CD14-positive monocyte (primary cell): ENCODE measurements around the gene DENND1A. TPM values are rescaled to one million over a fixed set of nuclear protein-coding genes. Genes with fewer than 3 reads are reported as not detected.

Experiments
- DNase-seq, 3 donors: peaks; one replicate each; pipeline ENCODE4 v3.0.0-alpha.2; 2011 to 2022
- H2AFZ ChIP-seq: 2 replicates; pipeline ENCODE4 v1.6.0; 2012; ENCODE audit warnings: mild to moderate bottlenecking, low read depth, low read length, inconsistent platforms; ENCODE audit not compliant: insufficient read depth, poor library complexity, severe bottlenecking
- H3K27ac ChIP-seq, 2 donors: 1 replicate in 1 of 2; 2 replicates in 1 of 2; pipeline ENCODE4 v1.5.1; 2012 to 2013; ENCODE audit warnings: low read length in 2 of 2, control low read depth in 1 of 2, inconsistent platforms in 1 of 2, low read depth in 1 of 2, mild to moderate bottlenecking in 1 of 2
- H3K27me3 ChIP-seq, 2 donors: one replicate each; pipeline versions ENCODE4 v1.6.0 to v1.6.1; 2011 to 2013; ENCODE audit warnings: low read length in 2 of 2; ENCODE audit not compliant: control insufficient read depth in 2 of 2, insufficient read depth in 2 of 2
- H3K36me3 ChIP-seq, 2 donors: replicated peaks in 1 of 2; 1 replicate in 1 of 2; 2 replicates in 1 of 2; pipeline versions ENCODE4 v1.5.1 to v1.6.1; 2012 to 2013; ENCODE audit warnings: low read length in 2 of 2, control low read depth in 1 of 2, inconsistent platforms in 1 of 2, mild to moderate bottlenecking in 1 of 2; ENCODE audit not compliant: insufficient read depth in 2 of 2, control insufficient read depth in 1 of 2
- H3K4me1 ChIP-seq, 2 donors: 1 replicate in 1 of 2; 2 replicates in 1 of 2; pipeline versions ENCODE4 v1.5.1 to v1.6.1; 2012 to 2013; ENCODE audit warnings: low read length in 2 of 2, control low read depth in 1 of 2, inconsistent platforms in 1 of 2, mild to moderate bottlenecking in 1 of 2, moderate library complexity in 1 of 2; ENCODE audit not compliant: insufficient read depth in 2 of 2, control insufficient read depth in 1 of 2
- H3K4me2 ChIP-seq: replicated peaks from 2 replicates; pipeline ENCODE3; 2012; ENCODE audit warnings: low read length, moderate library complexity, mild to moderate bottlenecking; ENCODE audit not compliant: poor library complexity, severe bottlenecking; ENCODE audit errors: extremely low read depth
- H3K4me3 ChIP-seq, 3 experiments: fragments of 200-600 bp in 1 of 3; sonication (generic) in 1 of 3; replicated peaks in 1 of 3; 1 replicate in 2 of 3; 2 replicates in 1 of 3; pipeline ENCODE4 v1.5.1; 2011 to 2013; ENCODE audit warnings: low read length in 3 of 3, mild to moderate bottlenecking in 3 of 3, control low read depth in 2 of 3, low read depth in 2 of 3, inconsistent platforms in 1 of 3, moderate library complexity in 1 of 3
- H3K79me2 ChIP-seq: 2 replicates; pipeline ENCODE4 v1.6.0; 2012; ENCODE audit warnings: mild to moderate bottlenecking, control low read depth, inconsistent platforms, low read length, moderate library complexity; ENCODE audit not compliant: insufficient read depth
- H3K9ac ChIP-seq: 2 replicates; pipeline ENCODE4 v1.6.0; 2017; ENCODE audit warnings: low read length, mild to moderate bottlenecking; ENCODE audit not compliant: insufficient read depth, poor library complexity, severe bottlenecking
- H3K9me3 ChIP-seq, 2 donors: replicated peaks in 1 of 2; 1 replicate in 1 of 2; 2 replicates in 1 of 2; pipeline versions ENCODE4 v1.5.1 to v1.6.1; 2012 to 2013; ENCODE audit warnings: low read length in 2 of 2, control low read depth in 1 of 2; ENCODE audit not compliant: control insufficient read depth in 1 of 2, insufficient read depth in 1 of 2
- H4K20me1 ChIP-seq: 2 replicates; pipeline ENCODE4 v1.6.0; 2012; ENCODE audit warnings: mild to moderate bottlenecking, low read length, control low read depth, moderate library complexity; ENCODE audit not compliant: insufficient read depth
- H3K27ac Mint-ChIP-seq, 7 donors: one replicate each; pipeline ENCODE4 v1.8.0; 2020; ENCODE audit warnings: mild to moderate bottlenecking in 7 of 7, mixed read lengths in 7 of 7, moderate library complexity in 6 of 7, inconsistent platforms in 2 of 7
- H3K27me3 Mint-ChIP-seq, 3 donors: one replicate each; pipeline ENCODE4 v1.8.0; 2021 to 2022; ENCODE audit warnings: low read depth in 3 of 3, mild to moderate bottlenecking in 3 of 3, mixed read lengths in 3 of 3, moderate library complexity in 3 of 3, inconsistent platforms in 1 of 3
- H3K36me3 Mint-ChIP-seq, 2 donors: one replicate each; pipeline ENCODE4 v1.8.0; 2020; ENCODE audit warnings: mixed read lengths in 2 of 2, inconsistent platforms in 1 of 2, mild to moderate bottlenecking in 1 of 2
- H3K4me1 Mint-ChIP-seq: one replicate; pipeline ENCODE4 v1.8.0; 2020; ENCODE audit warnings: mild to moderate bottlenecking, mixed read lengths
- H3K4me3 Mint-ChIP-seq, 2 donors: one replicate each; pipeline ENCODE4 v1.8.0; 2020; ENCODE audit warnings: mild to moderate bottlenecking in 2 of 2, mixed read lengths in 2 of 2, moderate library complexity in 1 of 2
- H3K9me3 Mint-ChIP-seq, 7 donors: one replicate each; pipeline ENCODE4 v1.8.0; 2020 to 2022; ENCODE audit warnings: mixed read lengths in 7 of 7, mild to moderate bottlenecking in 6 of 7, moderate library complexity in 6 of 7, inconsistent platforms in 2 of 7
- WGBS: methylation state at CpG from one replicate; pipeline ENCODE4 v1.1.5; 2013; ENCODE audit warnings: missing lambda C conversion rate; ENCODE audit not compliant: insufficient coverage; 5-methylcytosine and 5-hydroxymethylcytosine counted together
- intact Hi-C, 2 donors: fragments of 100-400 bp; cut with micrococcal nuclease; formaldehyde crosslinking; loops; one replicate each; pipeline versions ENCODE4 v1.15.0 to v1.15.1; 2023
- polyA plus RNA-seq, 3 donors: library from polyadenylated mRNA; depleted of rRNA in 1 of 3; unstranded in 2 of 3; stranded (reverse) in 1 of 3; fragments of 300-500 nt in 2 of 3; fragments of >200 nt in 1 of 3; fragmentation: Illumina TruSeq in 2 of 3; gene quantifications; 1 replicate in 2 of 3; 2 replicates in 1 of 3; pipeline ENCODE4 v1.2.3, GENCODE V29; 2012 to 2021
- TF ChIP-seq, protein P1 (sequence below): fragments of 200-600 bp; IDR thresholded peaks from one replicate; pipeline ENCODE4 v1.8.0; 2022; ENCODE audit warnings: antibody characterized with exemption, mild to moderate bottlenecking

Gene DENND1A
- polyA plus RNA-seq, 3 donors: 24.8 to 73.0 (median 29.4) TPM

DNA sequence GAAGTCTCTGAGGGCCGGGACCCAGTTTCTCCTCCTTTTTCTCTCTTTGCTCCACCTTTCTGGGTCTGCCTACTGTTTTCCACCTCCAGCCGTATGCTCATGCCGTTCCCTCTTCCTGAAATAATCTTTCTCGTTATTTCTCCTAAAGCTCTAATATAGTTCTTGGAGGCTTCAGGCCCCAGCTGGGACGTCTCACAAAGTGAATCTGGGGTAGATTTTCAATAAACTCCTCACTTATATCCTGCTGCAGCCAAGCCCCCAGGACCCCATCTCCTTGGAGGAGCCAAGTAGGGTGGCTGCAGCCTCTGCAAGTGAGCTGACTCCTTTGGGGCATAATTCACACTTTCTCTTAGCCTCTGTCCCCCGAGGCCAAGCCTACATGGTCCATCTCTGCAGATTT lies 588.1 kb downstream of the DENND1A start:
- peaks cover 26% of the 10 kb centered on the region for H3K4me1 Mint-ChIP-seq
- Histone ChIP-seq H3K9me3 (no peaks in the 10 kb centered on the region), H3K27me3 (peaks cover 0 to 15% of the 10 kb centered on the region in 2 donors), H4K20me1 (no peaks in the 10 kb centered on the region), H3K79me2 (no peaks in the 10 kb centered on the region), H3K9ac (no peak overlapping the region), H3K36me3 (no peaks in the 10 kb centered on the region), H3K27ac (no peak overlapping the region), H3K4me1 (peaks cover 19 to 22% of the 10 kb centered on the region in 2 donors), H3K4me2 (no peak overlapping the region), H2AFZ (no peak overlapping the region), H3K4me3 (no peak overlapping the region)
- peaks cover 0 to 1% (median 0%) of the 10 kb centered on the region in 7 donors for H3K9me3 Mint-ChIP-seq
- peaks cover 17 to 24% (median 20%) of the 10 kb centered on the region in 3 donors for H3K27me3 Mint-ChIP-seq
- peaks cover 0 to 2% of the 10 kb centered on the region in 2 donors for H3K36me3 Mint-ChIP-seq
- H3K4me3 Mint-ChIP-seq: no peak overlapping the region
- TF ChIP-seq, protein P1, sequence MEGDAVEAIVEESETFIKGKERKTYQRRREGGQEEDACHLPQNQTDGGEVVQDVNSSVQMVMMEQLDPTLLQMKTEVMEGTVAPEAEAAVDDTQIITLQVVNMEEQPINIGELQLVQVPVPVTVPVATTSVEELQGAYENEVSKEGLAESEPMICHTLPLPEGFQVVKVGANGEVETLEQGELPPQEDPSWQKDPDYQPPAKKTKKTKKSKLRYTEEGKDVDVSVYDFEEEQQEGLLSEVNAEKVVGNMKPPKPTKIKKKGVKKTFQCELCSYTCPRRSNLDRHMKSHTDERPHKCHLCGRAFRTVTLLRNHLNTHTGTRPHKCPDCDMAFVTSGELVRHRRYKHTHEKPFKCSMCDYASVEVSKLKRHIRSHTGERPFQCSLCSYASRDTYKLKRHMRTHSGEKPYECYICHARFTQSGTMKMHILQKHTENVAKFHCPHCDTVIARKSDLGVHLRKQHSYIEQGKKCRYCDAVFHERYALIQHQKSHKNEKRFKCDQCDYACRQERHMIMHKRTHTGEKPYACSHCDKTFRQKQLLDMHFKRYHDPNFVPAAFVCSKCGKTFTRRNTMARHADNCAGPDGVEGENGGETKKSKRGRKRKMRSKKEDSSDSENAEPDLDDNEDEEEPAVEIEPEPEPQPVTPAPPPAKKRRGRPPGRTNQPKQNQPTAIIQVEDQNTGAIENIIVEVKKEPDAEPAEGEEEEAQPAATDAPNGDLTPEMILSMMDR: no peak
- no peak for DNase-seq
- 85% methylated on average over 2 of the region's 6 CpGs for WGBS
- peak overlapping the region in 3 of 7 donors; percentile 5 to 27 (median 7) for H3K27ac Mint-ChIP-seq
- intact Hi-C loops: loop anchor here (5.0 to 10.0 kb wide), 2 partner anchors 67 to 75 kb away; partner anchors contain the start of gene STRBP (in 1 of the 2)

DNA sequence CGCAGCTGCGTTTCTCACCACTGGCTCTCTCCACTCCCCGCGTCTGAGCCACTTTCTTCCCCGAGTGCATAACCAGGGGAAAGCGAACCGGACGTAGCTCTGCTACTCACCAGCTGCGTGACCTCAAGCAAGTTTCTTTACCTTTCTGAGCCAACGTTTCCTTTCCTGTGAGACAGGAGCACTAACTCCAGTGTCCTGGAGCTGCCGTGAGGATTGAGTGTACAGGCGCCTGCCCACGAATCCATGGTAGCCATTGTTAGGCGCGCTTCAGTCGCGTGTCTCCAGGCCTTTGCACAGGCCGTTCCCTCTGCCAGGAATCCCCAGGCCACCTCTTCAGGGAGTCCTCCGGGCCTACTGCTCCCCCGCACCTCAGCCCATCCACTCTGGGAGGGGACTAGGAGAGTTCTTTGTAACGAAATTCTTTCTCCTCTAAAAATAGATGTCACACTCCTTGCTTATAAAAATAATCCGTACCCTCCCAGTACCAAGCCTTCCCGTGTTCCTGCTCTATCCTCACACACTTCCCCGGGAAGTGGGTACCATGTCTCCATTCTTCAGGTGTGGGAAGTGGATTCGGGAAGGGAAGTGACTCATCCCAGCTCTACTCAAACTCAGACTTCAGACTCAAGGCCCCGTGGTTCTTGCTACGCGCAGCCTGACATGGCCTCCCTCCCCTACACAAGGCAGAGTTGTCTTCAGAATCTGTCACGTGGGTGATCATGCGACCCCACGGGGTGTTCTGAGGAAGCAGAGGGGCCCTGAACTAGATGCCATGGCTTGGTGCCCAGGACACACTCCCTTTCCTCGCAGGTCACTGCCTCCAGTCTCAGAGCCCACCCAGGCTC lies 590.0 kb downstream of the DENND1A start:
- DNase-seq: peak; percentile 32 to 71 (median 32)
- Histone ChIP-seq H4K20me1 (no peaks in the 10 kb centered on the region), H3K4me2 (peak overlapping the region; percentile 72), H3K4me1 (peaks cover 19 to 22% of the 10 kb centered on the region in 2 donors), H2AFZ (peak overlapping the region; percentile 61), H3K79me2 (no peaks in the 10 kb centered on the region), H3K36me3 (no peaks in the 10 kb centered on the region), H3K27ac (peak overlapping the region in 1 of 2 donors; percentile 17), H3K27me3 (peaks cover 0 to 15% of the 10 kb centered on the region in 2 donors), H3K4me3 (peak overlapping the region in 2 of 3 experiments; percentile 27 to 70), H3K9me3 (no peaks in the 10 kb centered on the region), H3K9ac (peak overlapping the region; percentile 30)
- Mint-ChIP-seq H3K27ac (peak overlapping the region in 6 of 7 donors; percentile 63 to 90 (median 82)), H3K9me3 (peaks cover 0 to 1% (median 0%) of the 10 kb centered on the region in 7 donors), H3K36me3 (peaks cover 0 to 2% of the 10 kb centered on the region in 2 donors), H3K4me3 (peak overlapping the region; percentile 80 to 93), H3K27me3 (peaks cover 17 to 24% (median 20%) of the 10 kb centered on the region in 3 donors), H3K4me1 (peaks cover 26% of the 10 kb centered on the region)
- WGBS: 20% methylated on average over 24 of the region's 32 CpGs
- intact Hi-C loops: loop anchor here (5.0 to 10.0 kb wide), 2 partner anchors 65 to 73 kb away; partner anchors contain the start of gene STRBP (in 1 of the 2)
- TF ChIP-seq, protein P1: no peak
